NCI-H345 (cell line): ENCODE measurements around the gene DCAF10.
"Not testable (repeated sequence)": the region's sequence is repeated elsewhere in the genome, so short reads cannot be mapped to it uniquely, and the experiment has no call there.

Experiments used
- DNase-seq: peaks from one replicate; lab custom pipeline; 2025; lab: John Stamatoyannopoulos, UW

The DCAF10 gene, protein sequence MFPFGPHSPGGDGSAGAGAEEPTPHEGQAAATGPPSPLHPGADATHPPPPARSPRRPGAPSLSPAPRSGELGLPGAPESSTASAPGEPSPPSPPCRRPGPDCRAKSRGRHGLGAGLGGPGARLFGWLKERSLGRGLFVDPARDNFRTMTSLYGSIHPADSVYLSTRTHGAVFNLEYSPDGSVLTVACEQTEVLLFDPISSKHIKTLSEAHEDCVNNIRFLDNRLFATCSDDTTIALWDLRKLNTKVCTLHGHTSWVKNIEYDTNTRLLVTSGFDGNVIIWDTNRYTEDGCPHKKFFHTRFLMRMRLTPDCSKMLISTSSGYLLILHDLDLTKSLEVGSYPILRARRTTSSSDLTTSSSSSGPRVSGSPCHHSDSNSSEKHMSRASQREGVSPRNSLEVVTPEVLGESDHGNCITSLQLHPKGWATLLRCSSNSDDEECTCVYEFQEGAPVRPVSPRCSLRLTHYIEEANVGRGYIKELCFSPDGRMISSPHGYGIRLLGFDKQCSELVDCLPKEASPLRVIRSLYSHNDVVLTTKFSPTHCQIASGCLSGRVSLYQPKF

GRCh38 chr9:37800631-37801286 is at the start of gene DCAF10:
TSS of gene DCAF10 (plus strand) at chr9:37800797. CDS start at chr9:37800867, 70 bp downstream.
- DNase-seq: peak; percentile 86

GRCh38 chr9:37751186-37751585 is 49.4 kb upstream of the DCAF10 start:
- no peak for DNase-seq

- not testable (repeated sequence) for DNase-seq
Observed at GRCh38 chr9:37751704-37752103, 48.9 kb upstream of the DCAF10 start.

DNA sequence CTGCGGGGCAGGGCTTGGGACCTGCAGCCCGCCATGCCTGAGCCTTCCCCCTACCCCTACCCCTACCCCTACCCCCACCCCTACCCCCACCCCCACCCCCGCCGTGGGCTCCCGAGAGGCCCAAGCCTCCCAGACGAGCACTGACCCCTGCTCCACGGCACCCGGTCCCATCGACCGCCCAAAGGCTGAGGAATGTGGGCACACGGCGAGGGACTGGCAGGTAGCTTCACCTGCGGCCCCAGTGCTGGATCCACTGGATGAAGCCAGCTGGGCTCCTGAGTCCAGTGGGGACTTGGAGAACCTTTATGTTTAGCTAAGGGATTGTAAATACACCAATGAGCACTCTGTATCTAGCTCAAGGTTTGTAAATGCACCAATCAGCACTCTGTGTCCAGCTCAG is 48.5 kb upstream of the DCAF10 start:
- DNase-seq: not testable (repeated sequence)

DNA sequence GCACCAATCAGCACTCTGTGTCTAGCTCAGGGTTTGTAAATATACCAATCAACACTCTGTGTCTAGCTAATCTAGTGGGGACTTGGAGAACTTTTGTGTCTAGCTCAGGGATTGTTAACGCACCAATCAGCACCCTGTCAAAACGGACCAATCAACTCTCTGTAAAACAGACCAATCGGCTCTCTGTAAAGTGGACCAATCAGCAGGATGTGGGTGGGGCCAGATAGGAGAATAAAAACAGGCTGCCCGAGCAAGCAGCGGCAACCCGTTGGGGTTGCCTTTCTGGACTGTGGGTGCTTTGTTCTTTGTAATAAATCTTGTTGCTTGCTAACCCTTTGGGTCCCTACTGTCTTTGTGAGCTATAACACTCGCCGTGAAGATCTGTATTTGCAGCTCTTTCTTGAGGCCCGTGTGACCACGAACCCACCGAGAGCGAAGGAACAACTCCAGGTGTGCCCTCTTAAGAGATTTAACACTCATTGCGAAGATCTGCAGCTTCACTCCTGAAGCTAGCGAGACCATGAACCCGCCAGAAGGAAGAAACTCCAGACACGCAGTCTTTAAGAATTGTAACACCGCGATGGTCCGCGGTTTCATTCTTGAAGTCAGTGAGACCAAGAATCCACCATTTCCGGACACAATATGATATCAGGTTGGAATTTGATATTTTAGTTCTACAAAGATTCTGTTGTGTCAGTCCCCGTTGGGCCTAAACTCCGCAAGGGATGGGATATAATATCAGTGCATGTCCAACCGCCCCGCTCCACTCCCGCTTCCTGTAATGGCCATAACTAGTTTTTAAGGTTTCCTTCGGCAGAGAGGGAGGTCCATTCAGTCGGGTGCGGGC is 47.7 kb upstream of the DCAF10 start:
- DNase-seq: no peak

DNA sequence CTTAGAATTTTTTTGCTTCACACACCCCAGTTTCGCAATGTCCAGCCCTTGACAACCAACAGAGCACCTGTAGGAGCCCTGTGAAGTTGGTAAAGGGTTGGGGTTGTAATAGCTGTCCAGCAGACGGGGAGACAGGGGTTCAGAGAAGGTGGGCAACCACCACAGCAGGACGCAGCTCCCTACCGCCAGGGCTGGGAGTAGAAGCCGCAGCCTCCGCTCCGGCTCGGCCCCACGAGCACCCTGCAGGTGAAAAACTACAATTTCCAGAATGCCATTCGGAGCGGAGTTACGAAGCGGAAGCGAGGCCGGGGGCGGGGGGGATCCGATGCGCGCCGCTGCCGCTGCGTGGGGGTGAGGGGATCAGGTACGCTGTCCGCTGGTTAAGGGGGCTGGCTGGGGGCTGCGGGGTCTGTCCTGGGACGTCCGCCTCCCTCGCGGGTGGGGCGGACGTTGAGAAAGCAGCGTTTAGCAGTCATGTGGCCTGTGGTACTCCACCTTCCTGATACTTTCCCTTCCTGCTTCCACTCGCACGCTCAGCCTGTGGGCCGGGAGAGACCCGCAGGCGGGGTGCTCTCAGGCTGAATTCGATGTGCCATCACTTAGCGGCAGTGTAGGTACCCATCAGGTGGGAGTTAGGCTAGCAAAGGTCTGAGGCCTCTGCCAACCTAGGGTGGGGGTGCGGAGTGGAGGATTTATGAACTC is 47.0 kb upstream of the DCAF10 start, which contains the start of gene TRMT10B:
TSS of gene TRMT10B (plus strand) at position 317 of the 702 bp plus-strand sequence. CDS start 8,127 bp downstream, outside the sequence.
- DNase-seq: peak; percentile 76

- no peak for DNase-seq
Observed at GRCh38 chr9:37758747-37759146, 41.9 kb upstream of the DCAF10 start.

GRCh38 chr9:37760416-37761161 is 40.0 kb upstream of the DCAF10 start:
- DNase-seq: no peak

GRCh38 chr9:37761511-37761910 is 39.1 kb upstream of the DCAF10 start:
- no peak for DNase-seq

GRCh38 chr9:37765263-37765662 is 35.3 kb upstream of the DCAF10 start:
- DNase-seq: not testable (repeated sequence)

GRCh38 chr9:37769306-37769705 is 31.3 kb upstream of the DCAF10 start:
- no peak for DNase-seq

- DNase-seq: no peak
Observed at GRCh38 chr9:37769995-37770394, 30.6 kb upstream of the DCAF10 start.

DNA sequence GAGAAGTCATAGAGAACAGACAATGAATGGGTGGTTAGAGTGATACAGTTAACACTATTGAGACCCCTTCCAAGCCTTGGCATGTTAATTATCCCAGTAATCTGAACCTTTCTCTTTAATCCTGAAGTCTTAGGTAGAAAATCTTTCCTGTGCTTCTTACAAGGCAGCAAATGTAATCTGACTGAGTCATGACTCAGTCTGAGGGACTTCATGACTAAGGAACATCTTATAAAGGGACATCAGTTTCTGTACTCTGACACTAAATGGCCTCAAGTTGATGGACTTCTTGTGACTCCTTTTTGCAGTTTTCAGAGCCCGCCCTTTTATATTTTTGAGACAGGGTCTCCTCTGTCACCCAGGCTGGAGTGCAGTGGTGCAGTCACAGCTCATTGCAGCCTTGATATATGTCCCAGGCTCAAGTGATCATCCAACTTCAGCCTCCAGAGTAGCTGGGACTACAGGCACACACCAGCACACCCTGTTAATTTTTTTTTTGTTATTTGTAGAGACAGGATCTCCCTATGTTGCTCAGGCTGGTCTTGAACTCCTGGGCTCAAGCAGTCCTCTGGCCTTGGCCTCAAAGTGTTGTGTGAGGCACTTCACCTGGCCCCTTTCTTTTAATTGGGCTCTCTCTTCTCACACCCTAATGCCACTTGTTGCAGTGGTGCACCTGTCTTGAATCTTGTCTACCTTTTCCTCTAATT is 25.2 kb upstream of the DCAF10 start:
- DNase-seq: no peak

GRCh38 chr9:37776328-37776727 is 24.3 kb upstream of the DCAF10 start:
- no peak for DNase-seq

GRCh38 chr9:37778534-37778933 is 22.1 kb upstream of the DCAF10 start:
- no peak for DNase-seq

DNA sequence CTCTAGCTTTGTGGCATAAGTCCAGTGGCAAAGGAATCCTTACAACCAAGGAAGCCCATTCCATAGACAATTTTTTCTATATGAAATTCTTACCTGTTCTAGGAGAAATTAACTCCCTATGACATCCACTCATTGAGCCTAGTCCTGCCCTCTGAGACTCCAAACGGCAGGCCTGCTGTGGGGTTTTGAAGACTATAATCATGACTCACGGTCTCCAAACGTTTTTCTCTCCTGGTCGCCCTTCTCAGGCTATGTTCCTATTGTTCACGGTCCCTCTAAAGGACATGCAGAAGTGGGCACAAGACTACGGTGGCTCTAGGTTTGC is 16.3 kb upstream of the DCAF10 start:
- DNase-seq: no peak

- peak; percentile 89 for DNase-seq
Observed at GRCh38 chr9:37784616-37785483, 15.7 kb upstream of the DCAF10 start, which contains the start of gene EXOSC3. TSS of gene EXOSC3 (minus strand) at chr9:37785064. CDS start at chr9:37785044, 20 bp downstream.

DNA sequence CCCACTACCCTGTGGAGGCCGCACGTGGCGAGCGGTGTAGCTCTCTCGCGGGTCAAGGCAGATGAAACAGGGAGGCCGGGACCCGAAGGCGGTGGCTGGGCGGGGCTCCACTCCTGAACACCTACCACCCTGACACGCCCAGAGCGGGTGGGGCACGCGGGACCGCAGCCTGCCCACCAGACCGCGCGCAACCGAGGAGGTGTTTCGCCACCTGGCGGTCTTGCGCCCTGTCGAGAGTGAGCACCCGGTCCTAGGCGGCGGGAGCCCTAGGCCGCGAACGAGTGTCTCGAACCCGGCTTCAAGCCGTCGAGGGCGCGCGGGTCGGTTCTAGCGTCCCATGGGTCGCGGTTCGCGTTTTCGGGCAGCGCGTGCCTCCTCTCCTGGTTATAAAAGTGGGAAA is 13.5 kb upstream of the DCAF10 start:
- DNase-seq: no peak

- no peak for DNase-seq
Observed at GRCh38 chr9:37788332-37788731, 12.3 kb upstream of the DCAF10 start.
